ENCODE data around the gene KPNA6. TPM values are rescaled to one million over a fixed set of nuclear protein-coding genes. Genes with fewer than 3 reads are reported as not detected.

Gene KPNA6
- total and polyA plus RNA-seq, 9 of the 15 experiments (the other 6 are each of a cell fraction or from before 2014, with no cell fraction given): 20.1 to 54.6 (median 32.2) TPM

DNA sequence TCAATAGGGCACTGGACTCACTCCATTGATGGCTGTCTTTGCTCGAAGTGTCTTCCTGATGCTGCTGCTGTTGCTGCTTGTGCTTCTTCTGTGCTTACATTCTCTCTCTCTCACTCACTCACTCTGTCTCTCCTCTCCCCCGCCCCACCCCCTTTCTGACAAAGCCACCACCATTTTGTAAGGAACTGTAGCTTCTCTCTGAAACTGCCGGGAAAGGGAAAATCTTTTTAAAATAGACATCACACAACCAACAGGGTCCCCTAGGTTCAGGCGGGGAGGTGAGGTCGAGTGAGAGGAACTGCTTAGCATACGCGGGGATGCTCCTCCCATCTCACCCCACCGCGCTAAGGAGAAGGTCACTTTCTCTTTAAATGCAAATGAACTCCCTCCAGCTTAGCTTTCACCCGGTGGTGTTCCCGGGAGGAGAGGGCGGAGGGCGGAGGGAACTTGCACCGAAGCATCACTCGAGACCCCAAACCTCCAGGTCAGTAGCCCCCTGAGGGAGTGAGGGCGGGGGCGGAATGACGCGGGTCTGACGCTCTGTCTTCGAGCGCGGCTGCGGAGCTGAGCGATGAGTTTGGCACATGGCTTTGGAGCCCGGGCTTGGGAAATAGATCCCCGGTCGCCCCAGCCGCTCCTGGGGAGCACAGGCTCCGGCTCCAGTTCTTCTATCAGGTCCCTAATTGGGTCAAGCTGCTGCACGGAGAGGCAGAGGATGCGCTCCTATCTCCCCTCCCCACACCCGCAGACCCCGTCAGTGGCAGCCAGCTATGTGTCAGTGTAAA lies 92.6 kb downstream of the KPNA6 start, which contains the start of gene CCDC28B (continued):
- TF ChIP-seq SIRT6 (IDR thresholded peaks at IDR 0.05; ENCODE audit: low read depth, low read length): no peak
- 0 out of 2 replicates have a peak, but pooled peaks have one; percentile 17 for TF ChIP-seq DPF2 (IDR thresholded peaks at IDR 0.05)
- TF ChIP-seq ZFP36 (IDR thresholded peaks at IDR 0.05; ENCODE audit: low read depth, low read length, partially characterized antibody): no peak
- TF ChIP-seq, protein P1, sequence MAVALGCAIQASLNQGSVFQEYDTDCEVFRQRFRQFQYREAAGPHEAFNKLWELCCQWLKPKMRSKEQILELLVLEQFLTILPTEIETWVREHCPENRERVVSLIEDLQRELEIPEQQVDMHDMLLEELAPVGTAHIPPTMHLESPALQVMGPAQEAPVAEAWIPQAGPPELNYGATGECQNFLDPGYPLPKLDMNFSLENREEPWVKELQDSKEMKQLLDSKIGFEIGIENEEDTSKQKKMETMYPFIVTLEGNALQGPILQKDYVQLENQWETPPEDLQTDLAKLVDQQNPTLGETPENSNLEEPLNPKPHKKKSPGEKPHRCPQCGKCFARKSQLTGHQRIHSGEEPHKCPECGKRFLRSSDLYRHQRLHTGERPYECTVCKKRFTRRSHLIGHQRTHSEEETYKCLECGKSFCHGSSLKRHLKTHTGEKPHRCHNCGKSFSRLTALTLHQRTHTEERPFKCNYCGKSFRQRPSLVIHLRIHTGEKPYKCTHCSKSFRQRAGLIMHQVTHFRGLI (CRISPR knock-in tag; IDR thresholded peaks at IDR 0.05): no peak
- TF ChIP-seq MECOM (CRISPR knock-in tag; IDR thresholded peaks at IDR 0.05): no peak
- TF ChIP-seq NCOA4 (IDR thresholded peaks at IDR 0.05; ENCODE audit: partially characterized antibody): no peak
- TF ChIP-seq, protein P2, sequence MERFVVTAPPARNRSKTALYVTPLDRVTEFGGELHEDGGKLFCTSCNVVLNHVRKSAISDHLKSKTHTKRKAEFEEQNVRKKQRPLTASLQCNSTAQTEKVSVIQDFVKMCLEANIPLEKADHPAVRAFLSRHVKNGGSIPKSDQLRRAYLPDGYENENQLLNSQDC (CRISPR knock-in tag; IDR thresholded peaks at IDR 0.05): no peak
- TF ChIP-seq, protein P3, sequence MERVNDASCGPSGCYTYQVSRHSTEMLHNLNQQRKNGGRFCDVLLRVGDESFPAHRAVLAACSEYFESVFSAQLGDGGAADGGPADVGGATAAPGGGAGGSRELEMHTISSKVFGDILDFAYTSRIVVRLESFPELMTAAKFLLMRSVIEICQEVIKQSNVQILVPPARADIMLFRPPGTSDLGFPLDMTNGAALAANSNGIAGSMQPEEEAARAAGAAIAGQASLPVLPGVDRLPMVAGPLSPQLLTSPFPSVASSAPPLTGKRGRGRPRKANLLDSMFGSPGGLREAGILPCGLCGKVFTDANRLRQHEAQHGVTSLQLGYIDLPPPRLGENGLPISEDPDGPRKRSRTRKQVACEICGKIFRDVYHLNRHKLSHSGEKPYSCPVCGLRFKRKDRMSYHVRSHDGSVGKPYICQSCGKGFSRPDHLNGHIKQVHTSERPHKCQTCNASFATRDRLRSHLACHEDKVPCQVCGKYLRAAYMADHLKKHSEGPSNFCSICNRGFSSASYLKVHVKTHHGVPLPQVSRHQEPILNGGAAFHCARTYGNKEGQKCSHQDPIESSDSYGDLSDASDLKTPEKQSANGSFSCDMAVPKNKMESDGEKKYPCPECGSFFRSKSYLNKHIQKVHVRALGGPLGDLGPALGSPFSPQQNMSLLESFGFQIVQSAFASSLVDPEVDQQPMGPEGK (CRISPR knock-in tag; IDR thresholded peaks at IDR 0.05; ENCODE audit: borderline replicate concordance): no peak
- TF ChIP-seq, protein P4, sequence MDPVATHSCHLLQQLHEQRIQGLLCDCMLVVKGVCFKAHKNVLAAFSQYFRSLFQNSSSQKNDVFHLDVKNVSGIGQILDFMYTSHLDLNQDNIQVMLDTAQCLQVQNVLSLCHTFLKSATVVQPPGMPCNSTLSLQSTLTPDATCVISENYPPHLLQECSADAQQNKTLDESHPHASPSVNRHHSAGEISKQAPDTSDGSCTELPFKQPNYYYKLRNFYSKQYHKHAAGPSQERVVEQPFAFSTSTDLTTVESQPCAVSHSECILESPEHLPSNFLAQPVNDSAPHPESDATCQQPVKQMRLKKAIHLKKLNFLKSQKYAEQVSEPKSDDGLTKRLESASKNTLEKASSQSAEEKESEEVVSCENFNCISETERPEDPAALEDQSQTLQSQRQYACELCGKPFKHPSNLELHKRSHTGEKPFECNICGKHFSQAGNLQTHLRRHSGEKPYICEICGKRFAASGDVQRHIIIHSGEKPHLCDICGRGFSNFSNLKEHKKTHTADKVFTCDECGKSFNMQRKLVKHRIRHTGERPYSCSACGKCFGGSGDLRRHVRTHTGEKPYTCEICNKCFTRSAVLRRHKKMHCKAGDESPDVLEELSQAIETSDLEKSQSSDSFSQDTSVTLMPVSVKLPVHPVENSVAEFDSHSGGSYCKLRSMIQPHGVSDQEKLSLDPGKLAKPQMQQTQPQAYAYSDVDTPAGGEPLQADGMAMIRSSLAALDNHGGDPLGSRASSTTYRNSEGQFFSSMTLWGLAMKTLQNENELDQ (CRISPR knock-in tag; IDR thresholded peaks at IDR 0.05; ENCODE audit: borderline replicate concordance): no peak
- TF ChIP-seq BCOR (IDR thresholded peaks at IDR 0.05): no peak
- 0 out of 2 replicates have a peak, but pooled peaks have one; percentile 30 for TF ChIP-seq PTRF (tag; IDR thresholded peaks at IDR 0.05)
- TF ChIP-seq NFRKB (IDR thresholded peaks at IDR 0.05; ENCODE audit: low read depth): peak; percentile 33; the same call in 1 of the 2 replicates
- TF ChIP-seq RHOXF2B (CRISPR knock-in tag; conservative IDR thresholded peaks at IDR 0.05): no peak
- TF ChIP-seq, protein P5, sequence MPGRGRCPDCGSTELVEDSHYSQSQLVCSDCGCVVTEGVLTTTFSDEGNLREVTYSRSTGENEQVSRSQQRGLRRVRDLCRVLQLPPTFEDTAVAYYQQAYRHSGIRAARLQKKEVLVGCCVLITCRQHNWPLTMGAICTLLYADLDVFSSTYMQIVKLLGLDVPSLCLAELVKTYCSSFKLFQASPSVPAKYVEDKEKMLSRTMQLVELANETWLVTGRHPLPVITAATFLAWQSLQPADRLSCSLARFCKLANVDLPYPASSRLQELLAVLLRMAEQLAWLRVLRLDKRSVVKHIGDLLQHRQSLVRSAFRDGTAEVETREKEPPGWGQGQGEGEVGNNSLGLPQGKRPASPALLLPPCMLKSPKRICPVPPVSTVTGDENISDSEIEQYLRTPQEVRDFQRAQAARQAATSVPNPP (IDR thresholded peaks at IDR 0.05; ENCODE audit: borderline replicate concordance, insufficient read depth, insufficient read length): no peak
- TF ChIP-seq ZNF282 (CRISPR knock-in tag; IDR thresholded peaks at IDR 0.05): no peak
- TF ChIP-seq, protein P6, sequence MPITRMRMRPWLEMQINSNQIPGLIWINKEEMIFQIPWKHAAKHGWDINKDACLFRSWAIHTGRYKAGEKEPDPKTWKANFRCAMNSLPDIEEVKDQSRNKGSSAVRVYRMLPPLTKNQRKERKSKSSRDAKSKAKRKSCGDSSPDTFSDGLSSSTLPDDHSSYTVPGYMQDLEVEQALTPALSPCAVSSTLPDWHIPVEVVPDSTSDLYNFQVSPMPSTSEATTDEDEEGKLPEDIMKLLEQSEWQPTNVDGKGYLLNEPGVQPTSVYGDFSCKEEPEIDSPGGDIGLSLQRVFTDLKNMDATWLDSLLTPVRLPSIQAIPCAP (CRISPR knock-in tag; IDR thresholded peaks at IDR 0.05; ENCODE audit: borderline replicate concordance): no peak; the same call in 1 of the 2 replicates
- TF ChIP-seq RBM39 (optimal IDR thresholded peaks at IDR 0.05; ENCODE audit: low read depth, low read length): no peak
- TF ChIP-seq ZNF696 (CRISPR knock-in tag; conservative IDR thresholded peaks at IDR 0.05): no peak
